ENCODE data around the gene PXMP4.

The PXMP4 gene

GRCh38 chr20:33673410-33674293 is 46.5 kb downstream of the PXMP4 start:
- DNase-seq (ENCODE audit: low read depth) = peak; percentile 47
- TF ChIP-seq, protein P1, sequence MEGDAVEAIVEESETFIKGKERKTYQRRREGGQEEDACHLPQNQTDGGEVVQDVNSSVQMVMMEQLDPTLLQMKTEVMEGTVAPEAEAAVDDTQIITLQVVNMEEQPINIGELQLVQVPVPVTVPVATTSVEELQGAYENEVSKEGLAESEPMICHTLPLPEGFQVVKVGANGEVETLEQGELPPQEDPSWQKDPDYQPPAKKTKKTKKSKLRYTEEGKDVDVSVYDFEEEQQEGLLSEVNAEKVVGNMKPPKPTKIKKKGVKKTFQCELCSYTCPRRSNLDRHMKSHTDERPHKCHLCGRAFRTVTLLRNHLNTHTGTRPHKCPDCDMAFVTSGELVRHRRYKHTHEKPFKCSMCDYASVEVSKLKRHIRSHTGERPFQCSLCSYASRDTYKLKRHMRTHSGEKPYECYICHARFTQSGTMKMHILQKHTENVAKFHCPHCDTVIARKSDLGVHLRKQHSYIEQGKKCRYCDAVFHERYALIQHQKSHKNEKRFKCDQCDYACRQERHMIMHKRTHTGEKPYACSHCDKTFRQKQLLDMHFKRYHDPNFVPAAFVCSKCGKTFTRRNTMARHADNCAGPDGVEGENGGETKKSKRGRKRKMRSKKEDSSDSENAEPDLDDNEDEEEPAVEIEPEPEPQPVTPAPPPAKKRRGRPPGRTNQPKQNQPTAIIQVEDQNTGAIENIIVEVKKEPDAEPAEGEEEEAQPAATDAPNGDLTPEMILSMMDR (conservative IDR thresholded peaks at IDR 0.05; ENCODE audit: control insufficient read depth, insufficient read depth, low read depth, low read length) = no peak
- peak overlapping the region; percentile 76 for H3K4me3 ChIP-seq (ENCODE audit: control insufficient read depth, low read depth, low read length)

DNA sequence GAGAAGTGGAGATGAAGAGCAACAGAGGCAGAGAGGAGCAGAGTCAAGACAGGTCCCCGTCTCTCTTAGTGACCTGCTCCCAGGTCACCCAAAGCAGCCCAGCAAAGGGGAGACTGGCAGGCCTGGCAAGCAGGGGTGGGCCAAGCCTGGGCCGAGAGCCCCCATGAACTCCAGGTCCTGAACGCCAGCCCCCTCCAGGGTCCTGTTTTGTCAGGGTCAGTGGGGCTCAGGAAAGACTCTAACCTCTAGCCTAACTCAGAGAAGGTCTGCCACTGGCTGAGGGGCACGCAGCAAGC is 47.0 kb downstream of the PXMP4 start:
- TF ChIP-seq, protein P1 (conservative IDR thresholded peaks at IDR 0.05; ENCODE audit: control insufficient read depth, insufficient read depth, low read depth, low read length) = no peak
- no peak for DNase-seq (ENCODE audit: low read depth)
- peak overlapping the region; percentile 76 for H3K4me3 ChIP-seq (ENCODE audit: control insufficient read depth, low read depth, low read length)

- peak overlapping the region; percentile 76 for H3K4me3 ChIP-seq (ENCODE audit: control insufficient read depth, low read depth, low read length)
- peak; percentile 18 for DNase-seq (ENCODE audit: low read depth)
- TF ChIP-seq, protein P1 (conservative IDR thresholded peaks at IDR 0.05; ENCODE audit: control insufficient read depth, insufficient read depth, low read depth, low read length) = no peak
Measured at GRCh38 chr20:33672426-33673113, 47.5 kb downstream of the PXMP4 start.

DNA sequence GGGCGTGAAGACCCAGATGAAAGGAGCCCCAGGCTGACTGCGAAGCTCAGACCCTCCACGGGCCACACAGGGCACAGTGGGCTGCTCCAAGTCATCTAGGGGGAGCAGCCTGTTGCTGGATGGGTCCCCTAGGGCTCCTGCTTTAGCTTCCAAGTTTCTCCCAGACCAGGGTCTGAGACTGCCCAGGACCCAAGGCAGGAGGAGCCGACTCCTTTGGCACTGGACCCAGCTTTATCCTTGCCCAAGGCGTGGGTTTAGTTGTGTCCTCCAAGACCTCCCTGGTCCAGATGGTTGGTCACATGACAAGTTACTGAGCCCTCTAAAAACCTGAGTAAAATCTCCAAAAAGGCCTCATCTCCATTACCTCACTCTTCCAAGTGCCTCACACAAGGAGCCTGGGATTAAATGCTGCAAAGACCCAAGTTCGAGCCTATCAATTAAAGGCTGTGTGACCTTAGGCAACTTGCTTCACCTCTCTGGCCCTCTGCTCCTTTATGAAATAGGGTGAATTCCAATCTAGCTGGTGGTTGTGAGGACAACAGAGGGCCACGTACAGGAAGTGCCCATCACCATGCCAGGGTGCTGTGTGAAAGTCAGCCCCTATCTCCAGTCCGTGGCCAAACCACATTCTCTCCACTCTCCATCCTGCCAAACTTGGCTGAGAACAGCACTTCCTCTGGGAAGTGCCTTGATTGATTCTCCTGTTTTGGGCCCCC is 48.4 kb downstream of the PXMP4 start:
- no peak overlapping the region for H3K4me3 ChIP-seq (ENCODE audit: control insufficient read depth, low read depth, low read length)
- TF ChIP-seq, protein P1 (conservative IDR thresholded peaks at IDR 0.05; ENCODE audit: control insufficient read depth, insufficient read depth, low read depth, low read length) = no peak
- no peak for DNase-seq (ENCODE audit: low read depth)

- TF ChIP-seq, protein P1 (conservative IDR thresholded peaks at IDR 0.05; ENCODE audit: control insufficient read depth, insufficient read depth, low read depth, low read length) = no peak
- DNase-seq (ENCODE audit: low read depth) = no peak
- H3K4me3 ChIP-seq (ENCODE audit: control insufficient read depth, low read depth, low read length) = no peak overlapping the region
Measured at GRCh38 chr20:33670715-33671499, 49.2 kb downstream of the PXMP4 start.
